ENCODE results near the gene DISC1.
"Not testable (repeated sequence)": the region's sequence is repeated elsewhere in the genome, so short reads cannot be mapped to it uniquely, and the experiment has no call there.

DISC1 gene

GRCh38 chr1:231625042-231625441 is 1.5 kb upstream of the DISC1 start:
- H3K9me3 ChIP-seq (ENCODE audit: control insufficient read depth in 2 of 2, low read length in 2 of 2); H3K36me3 ChIP-seq (ENCODE audit: control insufficient read depth in 2 of 2, insufficient read depth in 2 of 2, low read length in 2 of 2); H3K27ac ChIP-seq (ENCODE audit: low read length); H3K9ac ChIP-seq (ENCODE audit: low read length in 2 of 2); H3K4me3 ChIP-seq (ENCODE audit: low read length in 2 of 2): not testable (repeated sequence)
- Histone ChIP-seq H3K4me1 (ENCODE audit: control insufficient read depth, insufficient read depth, low read length) (peaks cover 17% of the 10 kb centered on the region), H3K27me3 (ENCODE audit: control insufficient read depth in 1 of 2, insufficient read depth in 2 of 2, low read length in 2 of 2) (peaks cover 0 to 12% of the 10 kb centered on the region in 2 donors)

- H3K9ac ChIP-seq (ENCODE audit: low read length in 2 of 2): peak overlapping the region in 1 of 2 donors; percentile 44
- peaks cover 17% of the 10 kb centered on the region for H3K4me1 ChIP-seq (ENCODE audit: control insufficient read depth, insufficient read depth, low read length)
- peak overlapping the region; percentile 64 to 76 for H3K4me3 ChIP-seq (ENCODE audit: low read length in 2 of 2)
- peaks cover 0 to 12% of the 10 kb centered on the region in 2 donors for H3K27me3 ChIP-seq (ENCODE audit: control insufficient read depth in 1 of 2, insufficient read depth in 2 of 2, low read length in 2 of 2)
- no peak overlapping the region for H3K27ac ChIP-seq (ENCODE audit: low read length)
- H3K9me3 ChIP-seq (ENCODE audit: control insufficient read depth in 2 of 2, low read length in 2 of 2): no peaks in the 10 kb centered on the region
- no peaks in the 10 kb centered on the region for H3K36me3 ChIP-seq (ENCODE audit: control insufficient read depth in 2 of 2, insufficient read depth in 2 of 2, low read length in 2 of 2)
Observed at GRCh38 chr1:231625975-231626534, 535 bp upstream of the DISC1 start.

- Histone ChIP-seq H3K9me3 (ENCODE audit: control insufficient read depth in 2 of 2, low read length in 2 of 2) (no peaks in the 10 kb centered on the region), H3K36me3 (ENCODE audit: control insufficient read depth in 2 of 2, insufficient read depth in 2 of 2, low read length in 2 of 2) (no peaks in the 10 kb centered on the region), H3K27me3 (ENCODE audit: control insufficient read depth in 1 of 2, insufficient read depth in 2 of 2, low read length in 2 of 2) (peaks cover 0 to 12% of the 10 kb centered on the region in 2 donors), H3K9ac (ENCODE audit: low read length in 2 of 2) (peak overlapping the region; percentile 42 to 44), H3K27ac (ENCODE audit: low read length) (peak overlapping the region; percentile 18), H3K4me3 (ENCODE audit: low read length in 2 of 2) (peak overlapping the region; percentile 64 to 76), H3K4me1 (ENCODE audit: control insufficient read depth, insufficient read depth, low read length) (peaks cover 17% of the 10 kb centered on the region)
Observed at GRCh38 chr1:231626951-231627614, 493 bp downstream of the DISC1 start.

- Histone ChIP-seq H3K27ac (ENCODE audit: low read length) (no peak overlapping the region), H3K9me3 (ENCODE audit: control insufficient read depth in 2 of 2, low read length in 2 of 2) (no peaks in the 10 kb centered on the region), H3K4me1 (ENCODE audit: control insufficient read depth, insufficient read depth, low read length) (peaks cover 17% of the 10 kb centered on the region), H3K27me3 (ENCODE audit: control insufficient read depth in 1 of 2, insufficient read depth in 2 of 2, low read length in 2 of 2) (peaks cover 0 to 7% of the 10 kb centered on the region in 2 donors), H3K36me3 (ENCODE audit: control insufficient read depth in 2 of 2, insufficient read depth in 2 of 2, low read length in 2 of 2) (no peaks in the 10 kb centered on the region), H3K9ac (ENCODE audit: low read length in 2 of 2) (no peak overlapping the region), H3K4me3 (ENCODE audit: low read length in 2 of 2) (no peak overlapping the region)
Observed at GRCh38 chr1:231628207-231628876, 1.8 kb downstream of the DISC1 start.

GRCh38 chr1:231629132-231629531 is 2.5 kb downstream of the DISC1 start:
- Histone ChIP-seq H3K9ac (ENCODE audit: low read length in 2 of 2) (no peak overlapping the region), H3K27ac (ENCODE audit: low read length) (no peak overlapping the region), H3K4me1 (ENCODE audit: control insufficient read depth, insufficient read depth, low read length) (peaks cover 17% of the 10 kb centered on the region), H3K4me3 (ENCODE audit: low read length in 2 of 2) (no peak overlapping the region), H3K9me3 (ENCODE audit: control insufficient read depth in 2 of 2, low read length in 2 of 2) (no peaks in the 10 kb centered on the region), H3K36me3 (ENCODE audit: control insufficient read depth in 2 of 2, insufficient read depth in 2 of 2, low read length in 2 of 2) (no peaks in the 10 kb centered on the region), H3K27me3 (ENCODE audit: control insufficient read depth in 1 of 2, insufficient read depth in 2 of 2, low read length in 2 of 2) (peaks cover 0 to 7% of the 10 kb centered on the region in 2 donors)

- Histone ChIP-seq H3K36me3 (ENCODE audit: control insufficient read depth in 2 of 2, insufficient read depth in 2 of 2, low read length in 2 of 2) (no peaks in the 10 kb centered on the region), H3K27ac (ENCODE audit: low read length) (no peak overlapping the region), H3K9me3 (ENCODE audit: control insufficient read depth in 2 of 2, low read length in 2 of 2) (no peaks in the 10 kb centered on the region), H3K9ac (ENCODE audit: low read length in 2 of 2) (no peak overlapping the region), H3K4me1 (ENCODE audit: control insufficient read depth, insufficient read depth, low read length) (peaks cover 16% of the 10 kb centered on the region), H3K27me3 (ENCODE audit: control insufficient read depth in 1 of 2, insufficient read depth in 2 of 2, low read length in 2 of 2) (peaks cover 0 to 7% of the 10 kb centered on the region in 2 donors), H3K4me3 (ENCODE audit: low read length in 2 of 2) (no peak overlapping the region)
Observed at GRCh38 chr1:231630558-231631205, 4.1 kb downstream of the DISC1 start.

- H3K9ac ChIP-seq (ENCODE audit: low read length in 2 of 2): no peak overlapping the region
- H3K36me3 ChIP-seq (ENCODE audit: control insufficient read depth in 2 of 2, insufficient read depth in 2 of 2, low read length in 2 of 2): no peaks in the 10 kb centered on the region
- no peaks in the 10 kb centered on the region for H3K9me3 ChIP-seq (ENCODE audit: control insufficient read depth in 2 of 2, low read length in 2 of 2)
- H3K4me1 ChIP-seq (ENCODE audit: control insufficient read depth, insufficient read depth, low read length): peaks cover 11% of the 10 kb centered on the region
- H3K27ac ChIP-seq (ENCODE audit: low read length): no peak overlapping the region
- no peak overlapping the region for H3K4me3 ChIP-seq (ENCODE audit: low read length in 2 of 2)
- peaks cover 0 to 6% of the 10 kb centered on the region in 2 donors for H3K27me3 ChIP-seq (ENCODE audit: control insufficient read depth in 1 of 2, insufficient read depth in 2 of 2, low read length in 2 of 2)
Observed at GRCh38 chr1:231631717-231632116, 5.1 kb downstream of the DISC1 start.

GRCh38 chr1:231632119-231632518 is 5.5 kb downstream of the DISC1 start:
- Histone ChIP-seq H3K4me3 (ENCODE audit: low read length in 2 of 2) (no peak overlapping the region), H3K36me3 (ENCODE audit: control insufficient read depth in 2 of 2, insufficient read depth in 2 of 2, low read length in 2 of 2) (no peaks in the 10 kb centered on the region), H3K9ac (ENCODE audit: low read length in 2 of 2) (no peak overlapping the region), H3K27ac (ENCODE audit: low read length) (no peak overlapping the region), H3K4me1 (ENCODE audit: control insufficient read depth, insufficient read depth, low read length) (peaks cover 7% of the 10 kb centered on the region), H3K27me3 (ENCODE audit: control insufficient read depth in 1 of 2, insufficient read depth in 2 of 2, low read length in 2 of 2) (peaks cover 0 to 2% of the 10 kb centered on the region in 2 donors), H3K9me3 (ENCODE audit: control insufficient read depth in 2 of 2, low read length in 2 of 2) (no peaks in the 10 kb centered on the region)

- Histone ChIP-seq H3K27ac (ENCODE audit: low read length) (no peak overlapping the region), H3K9me3 (ENCODE audit: control insufficient read depth in 2 of 2, low read length in 2 of 2) (no peaks in the 10 kb centered on the region)
Observed at GRCh38 chr1:231634323-231635013, 7.9 kb downstream of the DISC1 start.

GRCh38 chr1:231636157-231636556 is 9.6 kb downstream of the DISC1 start:
- Histone ChIP-seq H3K27ac (ENCODE audit: low read length) (no peak overlapping the region), H3K9ac (ENCODE audit: low read length in 2 of 2) (no peak overlapping the region), H3K4me3 (ENCODE audit: low read length in 2 of 2) (no peak overlapping the region), H3K36me3 (ENCODE audit: control insufficient read depth in 2 of 2, insufficient read depth in 2 of 2, low read length in 2 of 2) (no peaks in the 10 kb centered on the region), H3K9me3 (ENCODE audit: control insufficient read depth in 2 of 2, low read length in 2 of 2) (no peaks in the 10 kb centered on the region), H3K4me1 (ENCODE audit: control insufficient read depth, insufficient read depth, low read length) (no peaks in the 10 kb centered on the region), H3K27me3 (ENCODE audit: control insufficient read depth in 1 of 2, insufficient read depth in 2 of 2, low read length in 2 of 2) (no peaks in the 10 kb centered on the region)

More at GRCh38 chr1:231634323-231635013, 7.9 kb downstream of the DISC1 start:
- Histone ChIP-seq H3K36me3 (ENCODE audit: control insufficient read depth in 2 of 2, insufficient read depth in 2 of 2, low read length in 2 of 2) (no peaks in the 10 kb centered on the region), H3K9ac (ENCODE audit: low read length in 2 of 2) (no peak overlapping the region), H3K4me3 (ENCODE audit: low read length in 2 of 2) (no peak overlapping the region), H3K4me1 (ENCODE audit: control insufficient read depth, insufficient read depth, low read length) (no peaks in the 10 kb centered on the region), H3K27me3 (ENCODE audit: control insufficient read depth in 1 of 2, insufficient read depth in 2 of 2, low read length in 2 of 2) (no peaks in the 10 kb centered on the region)

All from stomach smooth muscle (tissue), 2 donors.